Common myeloid progenitor, CD34-positive (primary cell): ENCODE data around the gene ADM2.

Experiments used
- CTCF ChIA-PET: fragments of 350-600 bp; sonication (Branson Sonifier 250); formaldehyde crosslinking; loops from one replicate; lab custom pipeline; 2021; ENCODE audit warnings: antibody characterized with exemption; lab: Charles Lee
- POLR2A ChIA-PET: fragments of 350-600 bp; sonication (Branson Sonifier 250); formaldehyde crosslinking; loops from one replicate; lab custom pipeline; 2021; ENCODE audit warnings: antibody characterized with exemption; lab: Charles Lee
- DNase-seq, 3 donors: peaks; one replicate each; pipeline versions ENCODE4 v3.0.0 to v3.0.0-alpha.2; 2013
- H3K27ac ChIP-seq, 2 experiments: 1 replicate in 1 of 2; 2 replicates in 1 of 2; pipeline ENCODE4 v1.7.0; 2013; ENCODE audit warnings: inconsistent platforms in 2 of 2, low read length in 2 of 2, mild to moderate bottlenecking in 2 of 2, low read depth in 1 of 2, moderate library complexity in 1 of 2; ENCODE audit not compliant: severe bottlenecking in 2 of 2, insufficient read depth in 1 of 2, poor library complexity in 1 of 2
- H3K27me3 ChIP-seq, 5 experiments: replicated peaks in 2 of 5; 1 replicate in 3 of 5; 2 replicates in 2 of 5; pipeline versions ENCODE4 v1.6.1 to v1.7.0; 2013; ENCODE audit warnings: low read length in 4 of 5, mild to moderate bottlenecking in 2 of 5, moderate library complexity in 2 of 5, inconsistent platforms in 1 of 5; ENCODE audit not compliant: insufficient read depth in 5 of 5, control insufficient read depth in 4 of 5
- H3K36me3 ChIP-seq, 4 experiments: 1 replicate in 2 of 4; 2 replicates in 2 of 4; pipeline versions ENCODE4 v1.6.1 to v1.7.0; 2013; ENCODE audit warnings: low read length in 3 of 4, control low read depth in 1 of 4, mild to moderate bottlenecking in 1 of 4; ENCODE audit not compliant: control insufficient read depth in 4 of 4, insufficient read depth in 4 of 4
- H3K4me1 ChIP-seq, 4 experiments: 1 replicate in 3 of 4; 2 replicates in 1 of 4; pipeline versions ENCODE4 v1.6.1 to v1.7.1; 2013; ENCODE audit warnings: low read length in 3 of 4, mild to moderate bottlenecking in 3 of 4, control low read depth in 1 of 4, inconsistent platforms in 1 of 4, moderate library complexity in 1 of 4; ENCODE audit not compliant: control insufficient read depth in 4 of 4, insufficient read depth in 4 of 4; ENCODE audit errors: control extremely low read depth in 1 of 4
- H3K4me3 ChIP-seq, 7 experiments: 1 replicate in 4 of 7; 2 replicates in 3 of 7; pipeline versions ENCODE4 v1.5.1 to v1.7.0; 2013; ENCODE audit warnings: mild to moderate bottlenecking in 7 of 7, low read length in 6 of 7, moderate library complexity in 6 of 7, inconsistent platforms in 2 of 7, low read depth in 2 of 7, control low read depth in 1 of 7; ENCODE audit not compliant: insufficient read depth in 4 of 7, control insufficient read depth in 1 of 7; ENCODE audit errors: extremely low read depth in 1 of 7
- H3K9me3 ChIP-seq, 5 experiments: 1 replicate in 4 of 5; 2 replicates in 1 of 5; pipeline versions ENCODE4 v1.6.1 to v1.7.1; 2013; ENCODE audit warnings: low read length in 4 of 5, mild to moderate bottlenecking in 2 of 5, inconsistent platforms in 1 of 5, low read depth in 1 of 5, moderate library complexity in 1 of 5; ENCODE audit not compliant: control insufficient read depth in 4 of 5, insufficient read depth in 2 of 5; ENCODE audit errors: control extremely low read depth in 1 of 5
- WGBS: methylation state at CpG from one replicate; pipeline ENCODE4 v1.1.5; 2013; ENCODE audit not compliant: insufficient coverage; 5-methylcytosine and 5-hydroxymethylcytosine counted together

Gene ADM2

GRCh38 chr22:50507991-50508884, 26.9 kb downstream of the ADM2 start, which contains the start of gene NCAPH2:
Gene NCAPH2, plus strand, starts transcription at chr22:50508224. Its CDS starts 114 bp downstream, at chr22:50508338.
- WGBS, result under 1% methylated on average over 45 of the region's 76 CpGs
- peaks cover 5 to 24% (median 15%) of the 10 kb centered on the region in 4 experiments for H3K36me3 ChIP-seq
- CTCF ChIA-PET, result interaction anchor here (0.7 to 4.3 kb wide), 5 partner anchors 10 to 195 kb away, joined by 3 to 25 read pairs (median 3); partner anchors contain the start of gene SCO2

GRCh38 chr22:50508897-50509296, 27.6 kb downstream of the ADM2 start:
- Histone ChIP-seq H3K4me3 (peak overlapping the region; percentile 79 to 95 (median 88)), H3K36me3 (peaks cover 5 to 19% (median 13%) of the 10 kb centered on the region in 4 experiments), H3K27ac (peak overlapping the region; percentile 26 to 84), H3K4me1 (peaks cover 7 to 24% (median 23%) of the 10 kb centered on the region in 4 experiments), H3K9me3 (no peaks in the 10 kb centered on the region), H3K27me3 (no peaks in the 10 kb centered on the region)
- no peak for DNase-seq
- ChIA-PET POLR2A (interaction anchor here (1.7 kb wide), 1 partner anchor 13 kb away, joined by 5 read pairs; no protein-coding TSS in a partner anchor), CTCF (interaction anchor here (1.7 to 4.3 kb wide), 2 partner anchors 16 to 194 kb away, joined by 3 to 25 read pairs; partner anchors contain the start of gene SCO2)
- WGBS, result 43% methylated on average over 2 of the region's 3 CpGs

More at GRCh38 chr22:50507991-50508884, 26.9 kb downstream of the ADM2 start, which contains the start of gene NCAPH2:
- H3K4me1 ChIP-seq, result peaks cover 7 to 24% (median 23%) of the 10 kb centered on the region in 4 experiments
- H3K4me3 ChIP-seq, result peak within 1 kb of the TSS; percentile 88 to 97 (median 89)
- H3K27ac ChIP-seq, result peak within 1 kb of the TSS; percentile 66 to 85
- DNase-seq, result peak; percentile 96 to 98 (median 98)
- no peaks in the 10 kb centered on the region for H3K27me3 ChIP-seq
- H3K9me3 ChIP-seq, result no peaks in the 10 kb centered on the region
- POLR2A ChIA-PET, result interaction anchor here (0.8 to 1.7 kb wide), 6 partner anchors 14 to 40 kb away, joined by 3 to 9 read pairs (median 4); partner anchors contain the start of gene KLHDC7B

DNA sequence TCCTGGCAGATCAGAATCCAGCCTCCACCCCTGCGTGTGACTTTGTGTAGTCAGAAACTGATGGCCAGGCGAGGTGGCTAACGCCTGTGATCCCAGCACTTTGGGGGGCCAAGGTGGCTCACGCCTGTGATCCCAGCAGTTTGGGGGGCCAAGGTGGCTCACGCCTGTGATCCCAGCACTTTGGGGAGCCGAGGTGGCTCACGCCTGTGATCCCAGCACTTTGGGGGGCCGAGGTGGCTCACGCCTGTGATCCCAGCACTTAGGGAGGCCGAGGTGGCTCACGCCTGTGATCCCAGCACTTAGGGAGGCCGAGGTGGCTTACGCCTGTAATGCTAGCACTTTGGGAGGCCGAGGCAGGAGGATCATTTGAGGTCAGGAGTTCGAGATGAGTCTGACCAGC, 31.8 kb downstream of the ADM2 start:
- no peak for DNase-seq
- Histone ChIP-seq H3K9me3 (no peaks in the 10 kb centered on the region), H3K36me3 (peaks cover 0 to 39% (median 10%) of the 10 kb centered on the region in 4 experiments), H3K4me1 (peaks cover 7 to 13% (median 10%) of the 10 kb centered on the region in 4 experiments), H3K27me3 (no peaks in the 10 kb centered on the region), H3K4me3 (no peak overlapping the region), H3K27ac (no peak overlapping the region)
- over 99% methylated on average over 15 of the region's 15 CpGs for WGBS
- ChIA-PET POLR2A (no interaction called here), CTCF (interaction anchor here (0.9 to 3.1 kb wide), 2 partner anchors 10 to 12 kb away, joined by 3 to 17 read pairs; partner anchors contain the start of gene SCO2)

DNA sequence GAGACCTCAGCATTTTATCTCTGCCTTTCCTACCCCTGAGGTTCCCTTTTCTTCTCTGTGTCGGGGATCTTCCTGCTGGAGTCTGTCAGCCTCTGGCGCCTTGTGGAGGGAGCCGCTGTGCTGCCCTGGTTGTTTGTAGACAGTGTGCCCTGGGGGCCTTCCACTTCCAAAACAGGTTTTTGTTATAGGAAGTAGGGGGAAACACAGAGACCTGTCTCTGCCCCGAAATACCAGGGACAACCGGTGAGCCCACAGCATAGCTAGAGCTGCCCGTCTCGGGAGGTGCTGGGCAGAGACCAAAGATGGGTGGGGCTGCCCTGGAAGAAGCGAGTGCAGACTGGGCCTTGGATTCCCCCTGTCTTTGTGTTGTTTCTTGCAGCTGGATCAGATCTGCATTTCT, 34.7 kb downstream of the ADM2 start:
- DNase-seq, result no peak
- Histone ChIP-seq H3K27me3 (no peaks in the 10 kb centered on the region), H3K4me1 (no peaks in the 10 kb centered on the region), H3K27ac (no peak overlapping the region), H3K9me3 (no peaks in the 10 kb centered on the region), H3K36me3 (peaks cover 2 to 59% (median 27%) of the 10 kb centered on the region in 4 experiments), H3K4me3 (no peak overlapping the region)
- 96% methylated on average over 5 of the region's 8 CpGs for WGBS
- ChIA-PET CTCF (interaction anchor here (0.5 to 3.1 kb wide), 2 partner anchors 9 to 222 kb away, joined by 3 to 17 read pairs; partner anchors contain the start of gene SCO2), POLR2A (no interaction called here)

- H3K27ac ChIP-seq, result no peak overlapping the region
- ChIA-PET CTCF (interaction anchor here (1.2 kb wide), 1 partner anchor 48 kb away, joined by 4 read pairs; no protein-coding TSS in a partner anchor), POLR2A (no interaction called here)
- H3K27me3 ChIP-seq, result no peaks in the 10 kb centered on the region
- peaks cover 2 to 67% (median 35%) of the 10 kb centered on the region in 4 experiments for H3K36me3 ChIP-seq
- H3K4me1 ChIP-seq, result no peaks in the 10 kb centered on the region
- 97% methylated on average over 12 of the region's 16 CpGs for WGBS
- no peak overlapping the region for H3K4me3 ChIP-seq
- no peaks in the 10 kb centered on the region for H3K9me3 ChIP-seq
- DNase-seq, result no peak
Observed at GRCh38 chr22:50516891-50517290, 35.5 kb downstream of the ADM2 start.

DNA sequence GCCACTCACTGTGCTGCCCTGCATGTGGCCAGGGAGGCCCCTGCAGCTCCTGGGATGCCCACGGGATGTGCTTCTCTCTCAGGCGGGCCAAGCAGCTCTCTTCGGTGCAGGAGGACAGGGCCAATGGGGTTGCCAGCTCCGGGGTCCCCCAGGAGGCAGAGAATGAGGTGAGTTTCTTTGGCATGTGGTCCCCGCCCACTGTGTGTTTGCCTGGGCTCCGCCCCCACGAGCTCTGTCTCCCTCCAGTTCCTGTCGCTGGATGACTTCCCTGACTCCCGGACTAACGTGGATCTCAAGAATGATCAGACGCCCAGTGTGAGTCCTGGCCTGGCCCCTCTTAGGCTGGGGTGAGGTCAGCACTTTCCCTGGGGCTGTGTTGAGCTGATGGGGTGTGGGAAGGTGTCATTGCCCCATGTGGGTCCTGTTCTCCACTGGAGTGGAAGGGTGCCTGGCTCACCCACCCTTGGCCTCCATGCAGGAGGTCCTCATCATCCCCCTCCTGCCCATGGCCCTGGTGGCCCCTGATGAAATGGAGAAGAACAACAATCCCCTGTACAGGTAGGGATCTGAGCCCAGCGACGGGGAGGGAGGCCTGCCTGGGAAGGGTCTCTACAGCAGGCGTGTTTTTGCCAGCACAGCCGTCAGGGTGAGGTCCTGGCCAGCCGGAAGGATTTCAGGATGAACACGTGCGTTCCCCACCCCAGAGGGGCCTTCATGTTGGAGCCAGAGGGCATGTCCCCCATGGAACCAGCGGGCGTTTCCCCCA, 36.3 kb downstream of the ADM2 start:
- H3K27ac ChIP-seq, result no peak overlapping the region
- H3K9me3 ChIP-seq, result no peaks in the 10 kb centered on the region
- ChIA-PET CTCF (interaction anchor here (1.2 to 1.6 kb wide), 2 partner anchors 21 to 48 kb away, joined by 4 read pairs; no protein-coding TSS in a partner anchor), POLR2A (interaction anchor here (0.7 kb wide), 1 partner anchor 11 kb away, joined by 3 read pairs; no protein-coding TSS in a partner anchor)
- H3K27me3 ChIP-seq, result no peaks in the 10 kb centered on the region
- WGBS, result 97% methylated on average over 17 of the region's 20 CpGs
- H3K4me3 ChIP-seq, result no peak overlapping the region
- peaks cover 1 to 70% (median 40%) of the 10 kb centered on the region in 4 experiments for H3K36me3 ChIP-seq
- H3K4me1 ChIP-seq, result no peaks in the 10 kb centered on the region
- DNase-seq, result no peak
